RWPE2 (cell line): ENCODE data around the gene ANKAR.

Experiments used
- ATAC-seq: fragments of 200-7000 bp; cut with Tn5 transposase; 3 replicates; pipeline ENCODE4 v1.9.1; 2021; ENCODE audit warnings: low read depth
- DNase-seq: peaks from one replicate; pipeline ENCODE4 v3.0.0-alpha.2; 2020; ENCODE audit warnings: low spot score
- H3K27ac ChIP-seq: fragments of 450-650 bp; 2 replicates; pipeline ENCODE4 v1.5.1; 2017; ENCODE audit warnings: mild to moderate bottlenecking; ENCODE audit not compliant: poor library complexity, severe bottlenecking
- H3K27me3 ChIP-seq: fragments of 250-450 bp; sonication (Bioruptor Pico); 2 replicates; pipeline ENCODE4 v1.5.1; 2021; ENCODE audit warnings: mild to moderate bottlenecking, moderate library complexity; ENCODE audit not compliant: insufficient read depth, poor library complexity, severe bottlenecking
- H3K36me3 ChIP-seq: fragments of 250-450 bp; sonication (Bioruptor Pico); 2 replicates; pipeline ENCODE4 v1.5.1; 2020; ENCODE audit warnings: low read depth, mild to moderate bottlenecking, moderate library complexity
- H3K4me1 ChIP-seq: fragments of 250-450 bp; sonication (Bioruptor Pico); 2 replicates; pipeline ENCODE4 v1.5.1; 2021; ENCODE audit warnings: mild to moderate bottlenecking, moderate library complexity; ENCODE audit not compliant: insufficient read depth, poor library complexity, severe bottlenecking
- H3K4me3 ChIP-seq: fragments of 250-450 bp; sonication (Bioruptor Pico); 2 replicates; pipeline ENCODE4 v1.5.1; 2021; ENCODE audit warnings: mild to moderate bottlenecking, moderate library complexity; ENCODE audit not compliant: severe bottlenecking
- H3K9me3 ChIP-seq: fragments of 250-450 bp; sonication (Bioruptor Pico); 2 replicates; pipeline ENCODE4 v1.5.1; 2021; ENCODE audit warnings: mild to moderate bottlenecking, moderate library complexity; ENCODE audit not compliant: severe bottlenecking
- TF ChIP-seq, protein P1 (sequence below): fragments of 450-650 bp; IDR thresholded peaks from one replicate; pipeline ENCODE4 v1.5.1; 2017; ENCODE audit warnings: mild to moderate bottlenecking, moderate library complexity; ENCODE audit not compliant: poor library complexity, severe bottlenecking

ANKAR gene

GRCh38 chr2:189658306-189659212 is 15.9 kb upstream of the ANKAR start:
- no peak overlapping the region for H3K27ac ChIP-seq
- H3K27me3 ChIP-seq, result no peaks in the 10 kb centered on the region
- H3K4me3 ChIP-seq, result no peak overlapping the region

DNA sequence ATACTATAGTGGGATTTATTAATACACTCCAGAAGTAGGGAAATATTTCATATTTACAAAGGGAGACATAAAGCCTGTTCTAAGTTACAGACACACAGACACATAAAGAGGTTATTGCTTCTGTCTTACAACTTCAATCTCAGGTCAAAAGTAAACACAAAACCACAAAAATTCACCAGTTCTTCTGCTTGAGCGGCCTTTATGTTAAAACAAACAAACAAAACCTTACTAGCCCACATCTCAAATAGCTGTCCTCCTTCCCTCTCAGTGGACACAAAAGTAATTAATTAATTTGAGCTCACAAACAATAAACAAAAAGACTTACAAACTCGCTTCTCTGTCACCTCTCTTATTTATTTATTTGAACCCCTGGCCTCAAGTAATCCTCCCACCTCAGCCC is 14.7 kb upstream of the ANKAR start:
- no peak for DNase-seq
- peaks cover 4% of the 10 kb centered on the region for H3K4me1 ChIP-seq

More at GRCh38 chr2:189658306-189659212, 15.9 kb upstream of the ANKAR start:
- Histone ChIP-seq H3K9me3 (no peaks in the 10 kb centered on the region), H3K36me3 (peaks cover 4% of the 10 kb centered on the region; the same call in 1 of the 2 replicates), H3K4me1 (peaks cover 4% of the 10 kb centered on the region)
- ATAC-seq (no peak), DNase-seq (no peak)
- TF ChIP-seq, protein P1, sequence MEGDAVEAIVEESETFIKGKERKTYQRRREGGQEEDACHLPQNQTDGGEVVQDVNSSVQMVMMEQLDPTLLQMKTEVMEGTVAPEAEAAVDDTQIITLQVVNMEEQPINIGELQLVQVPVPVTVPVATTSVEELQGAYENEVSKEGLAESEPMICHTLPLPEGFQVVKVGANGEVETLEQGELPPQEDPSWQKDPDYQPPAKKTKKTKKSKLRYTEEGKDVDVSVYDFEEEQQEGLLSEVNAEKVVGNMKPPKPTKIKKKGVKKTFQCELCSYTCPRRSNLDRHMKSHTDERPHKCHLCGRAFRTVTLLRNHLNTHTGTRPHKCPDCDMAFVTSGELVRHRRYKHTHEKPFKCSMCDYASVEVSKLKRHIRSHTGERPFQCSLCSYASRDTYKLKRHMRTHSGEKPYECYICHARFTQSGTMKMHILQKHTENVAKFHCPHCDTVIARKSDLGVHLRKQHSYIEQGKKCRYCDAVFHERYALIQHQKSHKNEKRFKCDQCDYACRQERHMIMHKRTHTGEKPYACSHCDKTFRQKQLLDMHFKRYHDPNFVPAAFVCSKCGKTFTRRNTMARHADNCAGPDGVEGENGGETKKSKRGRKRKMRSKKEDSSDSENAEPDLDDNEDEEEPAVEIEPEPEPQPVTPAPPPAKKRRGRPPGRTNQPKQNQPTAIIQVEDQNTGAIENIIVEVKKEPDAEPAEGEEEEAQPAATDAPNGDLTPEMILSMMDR, result no peak

GRCh38 chr2:189660803-189661147 is 13.7 kb upstream of the ANKAR start:
- ATAC-seq (no peak), DNase-seq (no peak)
- H3K27me3 ChIP-seq, result no peaks in the 10 kb centered on the region
- peaks cover 4% of the 10 kb centered on the region for H3K4me1 ChIP-seq
- H3K27ac ChIP-seq, result no peak overlapping the region
- TF ChIP-seq, protein P1, result no peak
- H3K4me3 ChIP-seq, result no peak overlapping the region
- peaks cover 13% of the 10 kb centered on the region for H3K36me3 ChIP-seq
- no peaks in the 10 kb centered on the region for H3K9me3 ChIP-seq

More for the DNA sequence above, 14.7 kb upstream of the ANKAR start:
- Histone ChIP-seq H3K27me3 (no peaks in the 10 kb centered on the region), H3K36me3 (peaks cover 11% of the 10 kb centered on the region), H3K27ac (no peak overlapping the region), H3K4me3 (no peak overlapping the region), H3K9me3 (no peaks in the 10 kb centered on the region)
- TF ChIP-seq, protein P1, result no peak
- no peak for ATAC-seq

DNA sequence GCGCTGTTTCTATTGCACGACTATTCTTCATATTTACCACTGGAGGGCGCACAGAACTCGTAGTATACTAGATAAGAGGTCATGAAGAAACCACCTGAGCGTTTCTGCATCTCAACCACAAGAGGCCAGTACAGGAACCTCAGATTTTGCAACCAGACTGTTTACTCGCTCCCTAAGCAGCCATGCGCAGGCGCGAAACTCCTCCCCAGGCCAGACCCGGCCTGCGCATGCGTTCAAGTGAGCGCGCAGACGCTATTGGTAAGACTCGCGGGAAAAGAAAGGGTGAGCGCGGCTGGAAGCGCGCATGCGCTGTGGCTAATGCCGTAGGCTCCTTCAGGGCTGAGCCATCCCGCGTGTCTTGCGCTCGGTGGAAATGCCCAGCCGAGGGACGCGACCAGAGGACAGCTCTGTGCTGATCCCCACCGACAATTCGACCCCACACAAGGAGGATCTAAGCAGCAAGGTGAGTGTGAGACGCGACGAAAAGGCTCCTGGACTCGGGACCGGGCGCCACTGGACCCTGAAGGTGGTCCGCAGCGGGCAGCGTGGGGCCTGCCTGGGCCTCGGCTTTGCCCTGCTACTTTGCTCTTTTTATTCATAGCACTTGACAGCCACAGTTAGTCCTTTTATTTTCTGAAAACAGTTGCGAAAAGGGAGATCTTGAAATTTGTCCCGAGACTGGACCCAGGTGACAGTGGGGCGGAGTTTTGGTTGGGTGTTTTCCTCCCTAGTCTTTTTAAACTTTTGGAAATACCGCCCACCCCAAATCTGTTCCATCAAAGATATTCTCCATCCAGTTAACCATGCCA is 13.1 kb upstream of the ANKAR start, which contains the start of gene ASNSD1:
TSS of gene ASNSD1 (plus strand) at position 312 of the 809 bp plus-strand sequence. CDS start 4,674 bp downstream, outside the sequence.
- no peak within 1 kb of the TSS for H3K27ac ChIP-seq
- H3K4me1 ChIP-seq, result peaks cover 4% of the 10 kb centered on the region
- DNase-seq (peak; percentile 97), ATAC-seq (peak; percentile 95)
- peak within 1 kb of the TSS; percentile 56 for H3K4me3 ChIP-seq
- peaks cover 18% of the 10 kb centered on the region for H3K36me3 ChIP-seq
- no peaks in the 10 kb centered on the region for H3K9me3 ChIP-seq
- H3K27me3 ChIP-seq, result no peaks in the 10 kb centered on the region
- TF ChIP-seq, protein P1, result peak; percentile 99
